B cell (primary cell): ENCODE data around the gene LRRC26. TPM values are rescaled to one million over a fixed set of nuclear protein-coding genes. Genes with fewer than 3 reads are reported as not detected.

Experiments
- ATAC-seq: fragments of 200-7000 bp; cut with Tn5 transposase; one replicate; pipeline ENCODE4 v1.10.0; 2021; ENCODE audit warnings: low read depth, mild to moderate bottlenecking, moderate number of reproducible peaks, moderate library complexity
- CTCF ChIA-PET: fragments of 350-600 bp; sonication (Branson Sonifier 250); formaldehyde crosslinking; loops from one replicate; lab custom pipeline; 2021; ENCODE audit warnings: antibody characterized with exemption, inconsistent platforms; lab: Charles Lee
- POLR2A ChIA-PET: fragments of 350-600 bp; sonication (Branson Sonifier 250); formaldehyde crosslinking; loops from one replicate; lab custom pipeline; 2021; ENCODE audit warnings: antibody characterized with exemption; lab: Charles Lee
- DNase-seq: peaks from one replicate; pipeline ENCODE4 v3.0.0; 2013
- H2AFZ ChIP-seq: 2 replicates; pipeline ENCODE4 v1.6.1; 2012; ENCODE audit warnings: mild to moderate bottlenecking, low read depth, low read length; ENCODE audit not compliant: insufficient read depth, poor library complexity, severe bottlenecking
- H3K27ac ChIP-seq, 2 donors: 1 replicate in 1 of 2; 2 replicates in 1 of 2; pipeline ENCODE4 v1.5.1; 2012 to 2013; ENCODE audit warnings: low read length in 2 of 2, mild to moderate bottlenecking in 2 of 2, moderate library complexity in 1 of 2
- H3K27me3 ChIP-seq, 4 experiments: fragments of 200-600 bp in 1 of 4; sonication (generic) in 1 of 4; replicated peaks in 1 of 4; 1 replicate in 2 of 4; 2 replicates in 2 of 4; pipeline versions ENCODE4 v1.6.1 to v1.7.0; 2013 to 2016; ENCODE audit warnings: low read length in 3 of 4, mild to moderate bottlenecking in 2 of 4, mixed read lengths in 1 of 4, moderate library complexity in 1 of 4; ENCODE audit not compliant: insufficient read depth in 4 of 4, control insufficient read depth in 3 of 4; ENCODE audit errors: control extremely low read depth in 1 of 4
- H3K36me3 ChIP-seq, 2 experiments: replicated peaks in 1 of 2; 1 replicate in 1 of 2; 2 replicates in 1 of 2; pipeline versions ENCODE4 v1.6.1 to v1.7.1; 2013; ENCODE audit warnings: low read length in 1 of 2; ENCODE audit not compliant: insufficient read depth in 2 of 2, control insufficient read depth in 1 of 2; ENCODE audit errors: control extremely low read depth in 1 of 2, extremely low read depth in 1 of 2
- H3K4me1 ChIP-seq, 2 donors: fragments of 200-600 bp in 1 of 2; sonication (generic) in 1 of 2; 1 replicate in 1 of 2; 2 replicates in 1 of 2; pipeline versions ENCODE4 v1.5.1 to v1.6.1; 2013 to 2017; ENCODE audit warnings: low read length in 2 of 2; ENCODE audit not compliant: control insufficient read depth in 2 of 2, insufficient read depth in 2 of 2
- H3K4me2 ChIP-seq: replicated peaks from 2 replicates; pipeline ENCODE3; 2012; ENCODE audit warnings: mild to moderate bottlenecking, low read depth, low read length; ENCODE audit not compliant: poor library complexity, severe bottlenecking
- H3K4me3 ChIP-seq, 5 experiments: fragments of 200-600 bp in 1 of 5; sonication (generic) in 1 of 5; 1 replicate in 3 of 5; 2 replicates in 2 of 5; pipeline versions ENCODE4 v1.5.1 to v1.7.0; 2011 to 2016; ENCODE audit warnings: low read length in 4 of 5, mild to moderate bottlenecking in 4 of 5, low read depth in 2 of 5, control low read depth in 1 of 5, moderate library complexity in 1 of 5; ENCODE audit not compliant: insufficient read depth in 1 of 5; ENCODE audit errors: control extremely low read depth in 1 of 5, extremely low read depth in 1 of 5
- H3K79me2 ChIP-seq: fragments of 200-600 bp; sonication (generic); one replicate; pipeline ENCODE4 v1.6.0; 2016; ENCODE audit warnings: low read length; ENCODE audit not compliant: control insufficient read depth, insufficient read depth
- H3K9ac ChIP-seq: fragments of 200-600 bp; sonication (generic); 2 replicates; pipeline ENCODE4 v1.6.1; 2017; ENCODE audit warnings: mild to moderate bottlenecking, low read length, moderate library complexity
- H3K9me3 ChIP-seq, 3 donors: one replicate each; pipeline versions ENCODE4 v1.6.1 to v1.7.1; 2013; ENCODE audit warnings: low read length in 2 of 3; ENCODE audit not compliant: control insufficient read depth in 2 of 3, insufficient read depth in 1 of 3; ENCODE audit errors: control extremely low read depth in 1 of 3
- H4K20me1 ChIP-seq: 2 replicates; pipeline ENCODE4 v1.6.0; 2012; ENCODE audit warnings: mild to moderate bottlenecking, low read length; ENCODE audit not compliant: insufficient read depth, control insufficient read depth, poor library complexity, severe bottlenecking
- H3K27ac Mint-ChIP-seq: one replicate; pipeline ENCODE4 v1.8.0; 2021; ENCODE audit warnings: mixed read lengths
- H3K27me3 Mint-ChIP-seq: one replicate; pipeline ENCODE4 v1.8.0; 2021; ENCODE audit warnings: mixed read lengths
- H3K4me1 Mint-ChIP-seq: one replicate; pipeline ENCODE4 v1.8.0; 2021; ENCODE audit warnings: mixed read lengths
- H3K4me3 Mint-ChIP-seq: one replicate; pipeline ENCODE4 v1.8.0; 2021; ENCODE audit warnings: mixed read lengths
- H3K9me3 Mint-ChIP-seq: one replicate; pipeline ENCODE4 v1.8.0; 2022; ENCODE audit warnings: mixed read lengths; ENCODE audit not compliant: insufficient read depth
- CTCF ChIP-seq: fragments of 200-600 bp; IDR thresholded peaks from one replicate; pipeline ENCODE4 v1.8.0; 2022; ENCODE audit warnings: antibody characterized with exemption, mild to moderate bottlenecking
- EZH2 ChIP-seq: IDR thresholded peaks from 2 replicates; pipeline ENCODE4 v1.6.1; 2012; ENCODE audit warnings: borderline replicate concordance, low read depth, mild to moderate bottlenecking, moderate library complexity, low read length; ENCODE audit not compliant: insufficient read depth, poor library complexity, severe bottlenecking
- WGBS: methylation state at CpG from one replicate; pipeline ENCODE4 v1.1.5; 2013; ENCODE audit warnings: missing lambda C conversion rate; ENCODE audit not compliant: insufficient coverage; 5-methylcytosine and 5-hydroxymethylcytosine counted together
- intact Hi-C: fragments of 100-400 bp; cut with micrococcal nuclease; formaldehyde crosslinking; loops from one replicate; pipeline ENCODE4 v1.10.0; 2022
- polyA plus RNA-seq: library from polyadenylated mRNA; depleted of rRNA; stranded (reverse); fragments of >200 nt; gene quantifications from 2 replicates; pipeline ENCODE4 v1.2.3, GENCODE V29; 2012
- total RNA-seq, 2 donors: library from RNA; stranded (reverse); fragments of 120-200 nt in 1 of 2; gene quantifications; 1 replicate in 1 of 2; 2 replicates in 1 of 2; pipeline versions ENCODE4 v1.2.3 to v1.2.4, GENCODE V29; 2013 to 2022

The LRRC26 gene
- total and polyA plus RNA-seq, 2 donors (not counting 1 experiment from before 2014, with no cell fraction given), result not detected

GRCh38 chr9:137156567-137157375 lies 13.1 kb downstream of the LRRC26 start:
- peaks cover 0 to 34% (median 0%) of the 10 kb centered on the region in 3 donors for H3K9me3 ChIP-seq
- Mint-ChIP-seq H3K27me3 (peaks cover 36% of the 10 kb centered on the region), H3K9me3 (no peaks in the 10 kb centered on the region), H3K4me3 (peak overlapping the region; percentile 74), H3K4me1 (peaks cover 26% of the 10 kb centered on the region), H3K27ac (no peak overlapping the region)
- no peaks in the 10 kb centered on the region for H3K79me2 ChIP-seq
- DNase-seq, result peak; percentile 76
- H3K27me3 ChIP-seq, result peaks cover 0 to 59% (median 18%) of the 10 kb centered on the region in 4 experiments
- H3K9ac ChIP-seq, result peak overlapping the region; percentile 43
- H4K20me1 ChIP-seq, result no peaks in the 10 kb centered on the region
- no peaks in the 10 kb centered on the region for H3K36me3 ChIP-seq
- intact Hi-C loops, result loop anchor here (5.0 kb wide), 1 partner anchor 34 kb away; no protein-coding TSS in a partner anchor
- peak overlapping the region in 3 of 5 experiments; percentile 33 to 51 (median 39) for H3K4me3 ChIP-seq
- H3K4me1 ChIP-seq, result peaks cover 19 to 28% of the 10 kb centered on the region in 2 donors
- peak overlapping the region; percentile 82 for H3K4me2 ChIP-seq
- no peak overlapping the region for H3K27ac ChIP-seq
- TF ChIP-seq CTCF (no peak), EZH2 (no peak)
- 8% methylated on average over 62 of the region's 65 CpGs for WGBS
- POLR2A ChIA-PET, result interaction anchor here (0.6 to 0.8 kb wide), 3 partner anchors 26 to 505 kb away, joined by 3 to 4 read pairs (median 3); no protein-coding TSS in a partner anchor
- CTCF ChIA-PET, result no interaction called here
- peak; percentile 79 for ATAC-seq
- peak overlapping the region; percentile 42 for H2AFZ ChIP-seq
